ENCODE results near the gene IRF7.
"Not testable (repeated sequence)": the region's sequence is repeated elsewhere in the genome, so short reads cannot be mapped to it uniquely, and the experiment has no call there.

IRF7 gene

DNA sequence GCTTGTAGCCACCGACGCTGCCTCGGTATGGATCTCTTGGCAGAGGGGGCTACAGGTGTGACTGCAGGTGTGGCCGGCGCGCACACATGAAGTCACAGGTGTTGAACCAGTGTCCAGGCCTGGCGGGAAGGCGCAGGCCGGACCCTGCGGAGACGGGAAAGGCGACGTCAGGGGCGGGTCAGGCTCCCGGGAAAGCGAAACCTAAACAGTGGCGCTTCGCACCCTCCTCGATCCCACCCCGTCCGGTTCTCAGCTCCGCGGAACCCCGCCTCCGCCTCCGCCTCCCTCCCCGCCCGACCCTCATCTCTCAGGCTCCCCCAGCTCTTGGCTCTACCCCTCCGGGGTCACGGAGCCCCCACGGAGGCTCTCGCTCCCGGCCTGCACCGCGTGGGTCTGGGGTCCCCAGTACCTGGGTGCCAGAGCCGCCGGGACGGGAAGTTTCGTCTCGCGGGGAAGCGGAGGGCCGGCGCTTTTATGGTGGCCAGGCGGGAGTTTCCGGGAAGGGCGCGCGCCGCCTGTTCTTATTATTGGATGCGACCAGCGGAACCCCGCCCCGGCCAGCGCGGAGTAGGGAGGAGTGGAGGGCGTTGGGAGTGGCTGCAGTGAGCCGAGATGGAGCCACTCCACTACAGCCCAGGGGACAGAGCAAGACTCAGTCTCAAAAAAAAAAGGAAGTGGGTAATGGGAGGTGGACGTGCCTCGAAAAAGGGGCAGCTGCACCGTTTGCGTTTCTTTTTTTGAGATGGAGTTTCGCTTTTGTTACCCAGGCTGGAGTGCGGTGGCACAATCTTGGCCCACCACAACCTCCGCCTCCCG is at the start of gene IRF7:
Gene IRF7 (minus strand): TSS at position 447 of the 816 bp plus-strand sequence. CDS start 586 bp downstream, outside the sequence.
- DNase-seq (ENCODE audit: low read depth in 2 of 2) = peak; percentile 63 to 81

GRCh38 chr11:665062-665703 is 49.4 kb upstream of the IRF7 start:
- DNase-seq (ENCODE audit: low read depth in 2 of 2) = no peak

GRCh38 chr11:662689-663274 is 47.0 kb upstream of the IRF7 start:
- no peak for DNase-seq (ENCODE audit: low read depth in 2 of 2)

DNA sequence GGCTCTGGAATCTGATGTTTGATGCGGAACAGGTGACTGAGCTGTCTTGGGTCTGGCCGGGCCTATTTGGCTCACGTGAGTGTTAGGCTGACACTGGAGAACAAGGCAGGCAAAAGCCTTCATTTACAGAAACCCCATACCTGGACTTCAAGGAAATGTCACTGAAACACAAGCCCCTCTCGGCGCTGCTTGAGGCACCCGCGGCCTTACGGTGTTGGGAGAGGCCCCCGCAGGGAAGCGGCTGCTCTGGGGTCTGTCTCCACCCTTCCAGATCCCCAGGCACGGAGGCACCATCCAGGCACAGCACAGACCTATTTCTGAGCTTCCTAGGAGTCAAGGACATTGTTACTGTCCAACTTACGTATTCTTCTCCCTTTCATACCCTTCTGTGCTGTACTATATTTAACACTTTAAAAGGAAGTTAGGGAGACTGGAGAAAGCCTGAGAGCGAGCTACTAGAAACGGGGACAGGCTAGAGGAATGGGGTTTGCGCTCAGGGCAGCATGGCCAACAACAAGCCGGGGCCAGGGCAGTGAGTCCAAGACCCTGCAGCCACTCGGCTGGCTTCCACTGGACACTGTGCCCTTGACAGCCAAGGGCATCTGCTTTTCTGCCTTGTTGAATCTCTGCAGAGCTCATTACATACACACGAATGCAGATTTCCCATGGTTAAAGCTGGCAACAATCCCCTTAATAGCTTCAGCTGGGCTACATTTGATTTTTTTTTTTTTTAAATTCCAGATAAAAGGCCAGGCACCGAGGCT is 45.1 kb upstream of the IRF7 start:
- DNase-seq (ENCODE audit: low read depth in 2 of 2) = no peak

- no peak for DNase-seq (ENCODE audit: low read depth in 2 of 2)
Measured at GRCh38 chr11:660281-660680, 44.5 kb upstream of the IRF7 start.

GRCh38 chr11:659532-660085 is 43.9 kb upstream of the IRF7 start:
- no peak for DNase-seq (ENCODE audit: low read depth in 2 of 2)

GRCh38 chr11:657691-658126 is 42.0 kb upstream of the IRF7 start:
- DNase-seq (ENCODE audit: low read depth in 2 of 2) = no peak

DNA sequence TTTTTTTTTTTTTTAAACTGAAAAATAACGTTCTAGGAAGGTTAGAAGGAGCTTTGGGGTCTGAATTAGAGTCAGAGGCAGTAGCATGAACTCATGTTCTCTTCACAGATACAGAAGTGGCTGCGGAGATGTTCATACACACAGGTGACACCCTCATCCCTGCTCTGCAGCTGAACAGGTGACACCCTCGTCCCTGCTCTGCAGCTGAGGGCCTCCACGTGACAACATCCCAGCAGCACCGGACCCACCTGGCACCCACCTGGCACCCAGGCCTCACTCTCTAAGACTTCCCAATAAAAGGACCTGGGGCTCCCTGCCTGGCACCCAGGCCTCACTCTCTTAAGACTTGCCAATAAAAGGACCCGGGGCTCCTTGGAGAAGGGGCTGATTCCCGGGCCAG is 41.1 kb upstream of the IRF7 start:
- no peak for DNase-seq (ENCODE audit: low read depth in 2 of 2)

DNA sequence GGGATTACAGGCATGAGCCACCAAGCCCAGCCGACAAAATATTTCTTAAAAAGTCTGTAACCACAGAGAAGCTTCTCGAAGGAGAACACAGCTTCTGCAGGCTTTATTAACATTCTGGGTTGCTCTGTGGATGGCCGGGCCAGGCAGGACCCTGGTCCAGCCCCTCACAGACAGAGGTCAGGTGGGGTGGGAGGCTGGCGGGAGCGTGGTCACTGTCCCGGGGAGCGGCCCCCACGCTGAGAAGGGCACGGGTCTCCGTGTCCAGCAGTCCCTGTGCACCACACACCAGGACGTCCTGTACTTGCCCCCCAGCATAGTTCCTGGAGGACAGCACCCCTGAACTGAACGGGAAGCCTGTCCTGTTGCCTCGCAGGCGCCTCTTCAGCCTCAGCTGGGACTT is 40.7 kb upstream of the IRF7 start:
- no peak for DNase-seq (ENCODE audit: low read depth in 2 of 2)

- no peak for DNase-seq (ENCODE audit: low read depth in 2 of 2)
Measured at GRCh38 chr11:655036-655726, 39.4 kb upstream of the IRF7 start.

- not testable (repeated sequence) for DNase-seq (ENCODE audit: low read depth in 2 of 2)
Measured at GRCh38 chr11:654444-654843, 38.7 kb upstream of the IRF7 start.

DNA sequence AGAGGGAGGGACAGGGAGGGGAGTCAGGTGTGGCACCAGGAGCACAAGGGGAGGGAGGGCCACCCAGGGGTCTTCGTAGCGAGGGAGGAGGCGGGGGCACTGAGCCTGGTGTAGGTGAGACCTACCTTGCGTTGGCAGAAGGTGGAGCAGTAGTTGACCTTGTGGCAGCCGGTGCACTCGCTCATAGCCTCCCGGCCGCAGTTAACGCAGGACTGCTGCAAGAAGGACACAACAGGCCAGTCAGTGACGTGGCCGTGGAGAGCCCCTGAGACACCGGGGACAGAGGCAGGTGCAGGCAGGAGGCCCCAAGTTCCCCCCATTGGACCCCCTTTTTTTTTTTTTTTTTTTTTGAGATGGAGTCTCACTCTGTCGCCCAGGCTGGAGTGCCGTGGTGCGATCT is 38.1 kb upstream of the IRF7 start:
- no peak for DNase-seq (ENCODE audit: low read depth in 2 of 2)

- not testable (repeated sequence) for DNase-seq (ENCODE audit: low read depth in 2 of 2)
Measured at GRCh38 chr11:653136-653535, 37.4 kb upstream of the IRF7 start.

DNA sequence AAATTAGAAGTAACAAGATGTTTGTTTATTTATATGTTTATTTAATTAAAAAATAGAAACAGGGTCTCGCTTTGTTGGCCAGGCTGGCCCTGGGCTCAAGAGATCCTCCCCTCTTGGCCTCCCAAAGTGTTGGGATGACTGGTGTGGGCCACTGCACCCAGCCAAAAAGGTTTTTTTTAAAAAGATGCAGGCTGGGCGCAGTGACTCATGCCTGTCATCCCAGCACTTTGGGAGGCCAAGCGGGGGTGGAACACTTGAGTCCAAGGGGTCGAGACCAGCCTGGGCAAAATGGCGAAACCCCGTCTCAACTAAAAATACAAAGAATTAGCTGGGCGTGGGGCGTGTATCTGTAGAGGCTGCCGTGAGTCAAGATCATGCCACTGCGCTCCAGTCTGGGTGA is 34.7 kb upstream of the IRF7 start:
- DNase-seq (ENCODE audit: low read depth in 2 of 2) = no peak

DNA sequence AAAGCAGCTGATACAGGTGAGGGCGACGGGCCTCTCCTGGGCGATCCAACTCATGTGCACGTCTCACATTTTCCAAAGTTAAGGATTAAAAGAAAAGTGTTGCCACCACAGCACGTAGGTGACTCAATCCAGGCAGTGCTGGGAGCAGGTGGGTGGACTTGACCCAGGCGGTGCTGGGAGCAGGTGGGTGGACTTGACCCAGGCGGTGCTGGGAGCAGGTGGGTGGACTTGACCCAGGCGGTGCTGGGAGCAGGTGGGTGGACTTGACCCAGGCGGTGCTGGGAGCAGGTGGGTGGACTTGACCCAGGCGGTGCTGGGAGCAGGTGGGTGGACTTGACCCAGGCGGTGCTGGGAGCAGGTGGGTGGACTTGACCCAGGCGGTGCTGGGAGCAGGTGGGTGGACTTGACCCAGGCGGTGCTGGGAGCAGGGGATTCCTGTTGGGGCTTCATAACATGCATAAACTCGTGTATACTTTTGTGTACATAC is 32.0 kb upstream of the IRF7 start:
- not testable (repeated sequence) for DNase-seq (ENCODE audit: low read depth in 2 of 2)

DNA sequence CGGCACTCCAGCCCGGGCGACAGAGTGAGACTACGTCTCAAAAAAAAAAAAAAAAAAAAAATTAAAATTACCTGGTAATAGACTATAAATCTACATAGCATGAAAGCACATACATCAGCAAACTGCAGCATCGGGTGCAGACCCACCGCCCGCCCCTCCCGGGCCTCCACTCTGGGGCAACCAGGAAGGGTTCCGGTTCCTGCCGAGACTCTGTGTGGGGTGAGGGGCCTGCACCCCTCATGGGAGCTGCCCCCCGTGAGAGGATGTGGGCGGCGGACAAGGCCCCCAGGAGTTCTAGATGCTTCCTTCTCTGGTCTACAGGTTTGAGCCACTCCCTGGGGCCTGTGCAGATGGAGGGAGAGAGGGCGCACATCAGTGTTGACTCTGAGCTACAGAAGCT is 30.5 kb upstream of the IRF7 start:
- DNase-seq (ENCODE audit: low read depth in 2 of 2) = no peak

GRCh38 chr11:645536-645935 is 29.8 kb upstream of the IRF7 start:
- DNase-seq (ENCODE audit: low read depth in 2 of 2) = no peak

DNA sequence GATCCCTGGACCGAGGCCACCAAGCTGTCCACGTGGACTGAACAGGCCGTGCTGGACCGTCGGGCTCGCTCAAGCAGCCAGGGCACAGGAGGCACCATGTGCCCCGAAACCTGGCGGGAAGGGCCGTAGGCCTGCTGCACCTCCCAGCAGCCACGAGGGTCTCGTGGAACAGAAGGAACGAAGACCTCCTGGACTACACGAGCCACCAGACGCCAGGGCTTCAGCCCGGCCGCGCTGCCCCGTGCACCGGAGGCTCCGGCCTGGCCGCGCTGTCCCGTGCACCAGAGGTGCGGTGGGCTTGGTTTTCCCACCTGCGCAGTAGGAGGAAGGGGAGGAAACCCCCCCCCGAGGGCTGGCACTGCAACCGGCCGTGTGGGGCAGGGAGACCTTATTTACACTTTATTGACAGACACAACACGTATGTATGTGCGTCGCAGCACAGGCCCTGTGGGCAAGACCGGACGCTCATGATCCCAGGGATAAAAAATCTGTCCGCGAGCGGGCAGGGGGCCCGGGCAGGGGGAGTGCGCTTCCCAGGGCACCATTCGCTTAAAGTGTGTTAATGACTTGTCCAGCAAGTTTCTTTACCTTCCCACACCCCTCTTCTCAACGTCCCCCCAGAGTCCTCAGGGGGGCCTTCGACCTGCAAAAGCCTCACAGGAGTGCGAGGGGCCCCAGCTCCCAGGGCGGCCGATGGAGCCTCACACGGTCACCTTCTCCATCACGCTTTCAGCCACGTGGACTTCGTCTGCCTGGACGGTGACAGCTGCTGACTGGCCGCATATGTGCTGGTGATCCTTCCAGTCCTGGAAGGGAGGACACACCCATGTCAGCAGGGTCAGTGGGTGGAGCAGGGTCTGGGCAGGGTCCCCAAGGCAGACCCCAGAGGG is 28.3 kb upstream of the IRF7 start:
- DNase-seq (ENCODE audit: low read depth in 2 of 2) = no peak

DNA sequence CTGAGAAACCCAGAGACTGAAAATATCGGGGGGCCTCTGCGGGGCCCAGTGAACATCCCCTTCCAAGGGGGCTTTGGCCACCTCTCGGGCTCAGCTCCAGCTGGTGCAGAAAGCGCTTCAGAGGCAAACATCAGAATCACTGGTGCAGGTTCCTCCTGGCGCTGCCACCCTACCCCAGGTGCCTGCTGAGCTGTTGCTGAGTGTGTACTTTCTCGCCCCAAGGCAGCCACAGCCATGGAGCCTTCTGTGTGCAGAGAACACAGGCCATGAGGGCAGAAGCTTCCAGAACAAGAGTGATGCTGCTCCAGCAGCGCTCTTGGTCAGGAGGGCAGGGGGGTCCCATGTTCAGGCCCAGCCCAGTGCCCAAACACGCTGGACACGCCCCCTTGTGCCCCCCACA is 27.6 kb upstream of the IRF7 start:
- DNase-seq (ENCODE audit: low read depth in 2 of 2) = no peak

DNA sequence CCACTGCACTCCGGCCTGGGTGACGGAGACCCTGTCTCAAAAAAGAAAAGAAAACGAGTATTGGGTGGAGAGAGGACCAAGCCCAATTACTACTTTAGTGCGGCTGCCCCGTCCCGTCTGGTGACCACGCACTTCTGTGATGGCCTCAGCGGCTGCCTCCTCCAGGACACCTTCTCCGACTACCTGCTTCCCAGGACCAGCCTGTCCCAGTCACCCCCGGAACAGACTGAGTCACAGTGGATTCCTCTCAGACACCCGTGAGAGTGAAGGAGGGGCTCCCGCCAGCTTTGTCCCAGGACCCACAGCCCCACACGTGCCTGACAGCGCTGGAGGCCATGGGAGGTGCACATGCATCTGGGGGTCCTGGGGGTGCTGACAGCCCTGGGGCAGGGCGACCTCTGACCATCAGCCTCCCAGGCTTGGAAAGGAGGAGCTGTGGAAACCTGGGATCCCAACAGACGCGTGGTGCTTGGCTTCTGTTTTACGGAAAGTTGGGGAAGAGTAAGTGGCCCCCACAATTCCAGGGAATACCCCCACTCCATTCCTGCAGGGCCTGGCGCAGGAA is 26.1 kb upstream of the IRF7 start:
- no peak for DNase-seq (ENCODE audit: low read depth in 2 of 2)

Measured in stimulated activated CD4-positive, alpha-beta T cell treated with anti-CD3 and anti-CD28 coated beads, Interleukin-12 subunit alpha, Interleukin-12 subunit beta, amount 100 ng/mL, for 24 hours (primary cell).